Osteocyte (in vitro differentiated cells): ENCODE results near the gene GPC6. TPM values are rescaled to one million over a fixed set of nuclear protein-coding genes. Genes with fewer than 3 reads are reported as not detected.

Experiments
- DNase-seq: peaks from one replicate; pipeline ENCODE4 v3.0.0; 2021; ENCODE audit warnings: mixed read lengths; ENCODE audit not compliant: unreplicated experiment; ENCODE audit errors: extremely low spot score
- H3K27ac Mint-ChIP-seq: one replicate; pipeline ENCODE4 v1.8.0; 2021; ENCODE audit warnings: mild to moderate bottlenecking, mixed read lengths; ENCODE audit not compliant: unreplicated experiment
- H3K27me3 Mint-ChIP-seq: one replicate; pipeline ENCODE4 v1.8.0; 2021; ENCODE audit warnings: mixed read lengths; ENCODE audit not compliant: unreplicated experiment
- H3K36me3 Mint-ChIP-seq: one replicate; pipeline ENCODE4 v1.8.0; 2021; ENCODE audit warnings: mixed read lengths; ENCODE audit not compliant: unreplicated experiment
- H3K4me1 Mint-ChIP-seq: one replicate; pipeline ENCODE4 v1.8.0; 2021; ENCODE audit warnings: mixed read lengths; ENCODE audit not compliant: unreplicated experiment
- H3K4me3 Mint-ChIP-seq: one replicate; pipeline ENCODE4 v1.8.0; 2021; ENCODE audit warnings: mild to moderate bottlenecking, moderate library complexity, mixed read lengths; ENCODE audit not compliant: unreplicated experiment
- H3K9me3 Mint-ChIP-seq: one replicate; pipeline ENCODE4 v1.8.0; 2021; ENCODE audit warnings: mixed read lengths; ENCODE audit not compliant: unreplicated experiment
- CTCF ChIP-seq: fragments of 200-600 bp; sonication (generic); IDR thresholded peaks from 2 replicates; pipeline ENCODE4 v1.5.0; 2021; ENCODE audit warnings: antibody characterized with exemption, mild to moderate bottlenecking, moderate library complexity
- total RNA-seq: library from RNA; stranded (reverse); gene quantifications from 2 replicates; pipeline ENCODE4 v1.2.1, GENCODE V29; 2021

GPC6 gene
- total RNA-seq, 1 donor from 2014 or later, result 125 TPM

DNA sequence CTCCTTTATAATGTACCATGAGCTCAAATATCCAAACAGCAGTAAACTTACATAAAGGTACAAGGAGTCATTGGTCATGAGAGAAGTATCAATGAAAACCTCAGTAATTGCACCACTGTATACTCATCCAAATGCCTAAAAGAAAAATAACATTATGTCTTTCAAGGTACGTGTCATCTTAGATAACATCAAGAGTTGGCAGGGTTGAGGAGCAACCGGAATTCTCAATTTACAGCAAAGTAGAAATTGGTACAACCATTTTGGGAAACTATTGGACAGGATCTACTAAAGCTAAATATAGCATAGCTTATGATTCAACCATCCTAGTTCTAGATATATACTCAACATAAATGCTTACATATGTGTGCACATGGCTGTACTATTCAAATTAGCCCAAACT, 502.8 kb downstream of the GPC6 start:
- TF ChIP-seq CTCF, result no peak
- Mint-ChIP-seq H3K4me3 (no peak overlapping the region), H3K27ac (no peak overlapping the region), H3K4me1 (peaks cover 61% of the 10 kb centered on the region), H3K27me3 (no peaks in the 10 kb centered on the region), H3K9me3 (peaks cover 5% of the 10 kb centered on the region), H3K36me3 (no peaks in the 10 kb centered on the region)
- no peak for DNase-seq

DNA sequence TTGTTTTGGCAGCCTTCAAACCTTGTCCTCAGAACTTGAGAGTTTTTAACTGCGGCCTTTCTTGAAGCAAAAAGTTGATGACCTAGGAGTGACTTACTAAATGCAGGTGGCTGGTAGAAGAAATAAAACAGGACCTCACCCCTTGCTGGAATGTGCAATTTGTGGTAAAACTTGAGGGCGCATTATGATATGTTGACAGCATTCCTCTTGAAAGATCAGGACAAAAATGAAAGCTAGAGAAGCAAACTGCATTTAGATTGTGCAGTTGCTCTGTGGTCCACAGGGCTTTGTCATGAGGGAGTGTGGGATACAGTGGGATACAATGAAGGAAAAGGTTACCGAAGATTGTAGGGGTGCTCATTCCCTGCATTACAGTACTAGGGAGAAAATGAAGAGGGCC, 504.2 kb downstream of the GPC6 start:
- no peak for TF ChIP-seq CTCF
- Mint-ChIP-seq H3K27ac (peak overlapping the region; percentile 87), H3K4me3 (no peak overlapping the region)

DNA sequence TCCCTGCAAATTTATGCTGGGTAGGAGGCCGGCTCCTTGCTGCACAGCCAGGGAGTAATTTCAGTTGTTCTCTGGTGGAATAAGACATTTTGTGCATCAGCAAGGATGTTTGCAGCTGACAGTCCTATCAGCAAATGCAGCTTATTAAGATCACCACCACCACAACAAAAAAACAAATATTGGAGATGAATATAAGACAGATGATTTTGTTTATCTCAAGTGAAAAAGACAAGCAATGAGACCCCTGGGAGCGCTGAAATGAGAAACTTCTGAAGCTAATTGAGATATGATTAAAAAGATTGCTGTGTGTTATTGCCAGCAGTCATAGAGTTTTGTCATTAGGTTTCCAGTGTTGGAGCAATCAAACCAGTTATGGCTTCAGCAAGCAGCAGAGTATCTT, 505.6 kb downstream of the GPC6 start:
- no peak for DNase-seq
- Mint-ChIP-seq H3K9me3 (peaks cover 12% of the 10 kb centered on the region), H3K36me3 (peaks cover 5% of the 10 kb centered on the region), H3K27me3 (no peaks in the 10 kb centered on the region), H3K27ac (no peak overlapping the region), H3K4me1 (peaks cover 59% of the 10 kb centered on the region), H3K4me3 (no peak overlapping the region)
- no peak for TF ChIP-seq CTCF

More for the DNA sequence above, 504.2 kb downstream of the GPC6 start:
- DNase-seq, result no peak
- peaks cover 59% of the 10 kb centered on the region for H3K4me1 Mint-ChIP-seq
- peaks cover 4% of the 10 kb centered on the region for H3K36me3 Mint-ChIP-seq
- H3K9me3 Mint-ChIP-seq, result peaks cover 9% of the 10 kb centered on the region
- no peaks in the 10 kb centered on the region for H3K27me3 Mint-ChIP-seq

DNA sequence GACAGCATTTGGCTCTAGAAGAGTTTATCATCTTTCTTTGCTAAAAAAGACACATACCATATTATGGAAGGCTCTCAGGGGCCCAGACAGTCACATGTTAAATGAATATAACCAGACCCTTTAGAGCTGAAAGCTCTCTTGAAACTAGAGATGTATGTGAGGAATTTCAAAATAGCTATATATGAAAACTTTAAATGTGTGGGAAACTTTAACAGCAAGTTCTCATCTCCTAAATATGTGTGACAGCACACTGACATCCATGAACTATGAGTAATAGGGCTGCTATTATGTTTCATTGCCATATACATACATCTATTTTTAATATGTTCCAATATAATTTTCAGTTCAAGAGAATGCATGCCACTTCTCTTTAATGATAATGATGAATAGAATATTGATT, 509.5 kb downstream of the GPC6 start:
- Mint-ChIP-seq H3K36me3 (peaks cover 5% of the 10 kb centered on the region), H3K4me3 (no peak overlapping the region), H3K27ac (peak overlapping the region; percentile 71), H3K4me1 (peaks cover 62% of the 10 kb centered on the region), H3K9me3 (peaks cover 9% of the 10 kb centered on the region), H3K27me3 (no peaks in the 10 kb centered on the region)
- DNase-seq, result no peak
- no peak for TF ChIP-seq CTCF

GRCh38 chr13:93736909-93737308, 510.3 kb downstream of the GPC6 start:
- H3K36me3 Mint-ChIP-seq, result peaks cover 9% of the 10 kb centered on the region
- no peak for TF ChIP-seq CTCF
- no peak overlapping the region for H3K4me3 Mint-ChIP-seq
- H3K9me3 Mint-ChIP-seq, result peaks cover 9% of the 10 kb centered on the region
- no peak for DNase-seq
- H3K4me1 Mint-ChIP-seq, result peaks cover 59% of the 10 kb centered on the region
- peak overlapping the region; percentile 53 for H3K27ac Mint-ChIP-seq
- H3K27me3 Mint-ChIP-seq, result no peaks in the 10 kb centered on the region
